ENCODE data around the gene CYRIA. TPM values are rescaled to one million over a fixed set of nuclear protein-coding genes. Genes with fewer than 3 reads are reported as not detected.

The CYRIA gene
- total and polyA plus RNA-seq, 2 donors (not counting 3 experiments of a cell fraction or from before 2014, with no cell fraction given), result 9.3 to 38.4 TPM

DNA sequence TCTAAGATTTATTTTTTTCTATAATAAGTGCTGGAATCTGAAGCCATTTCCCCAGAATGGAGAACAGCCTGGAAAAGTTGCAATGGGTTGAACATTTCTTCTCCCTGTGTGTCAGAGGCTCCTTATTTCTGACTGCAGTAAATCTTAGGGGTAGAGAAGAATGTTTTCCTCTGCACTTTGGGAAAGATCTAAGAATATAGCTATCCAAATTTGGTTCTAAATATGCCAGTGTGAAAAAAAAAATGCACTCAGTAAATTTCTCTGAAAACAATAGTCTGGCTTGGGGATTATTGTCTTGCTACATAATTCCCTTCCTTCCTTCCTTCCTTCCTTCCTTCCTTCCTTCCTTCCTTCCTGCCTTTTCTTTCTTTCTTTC is 19.7 kb upstream of the CYRIA start:
- no TSS peak for BruUV-seq (replicated peaks)
- CTCF ChIA-PET, result no interaction called here
- dilution Hi-C loops (cut with MboI; ENCODE audit: extremely low pct_ligation_motif_present, low sequenced_read_pairs), result no loop called here

DNA sequence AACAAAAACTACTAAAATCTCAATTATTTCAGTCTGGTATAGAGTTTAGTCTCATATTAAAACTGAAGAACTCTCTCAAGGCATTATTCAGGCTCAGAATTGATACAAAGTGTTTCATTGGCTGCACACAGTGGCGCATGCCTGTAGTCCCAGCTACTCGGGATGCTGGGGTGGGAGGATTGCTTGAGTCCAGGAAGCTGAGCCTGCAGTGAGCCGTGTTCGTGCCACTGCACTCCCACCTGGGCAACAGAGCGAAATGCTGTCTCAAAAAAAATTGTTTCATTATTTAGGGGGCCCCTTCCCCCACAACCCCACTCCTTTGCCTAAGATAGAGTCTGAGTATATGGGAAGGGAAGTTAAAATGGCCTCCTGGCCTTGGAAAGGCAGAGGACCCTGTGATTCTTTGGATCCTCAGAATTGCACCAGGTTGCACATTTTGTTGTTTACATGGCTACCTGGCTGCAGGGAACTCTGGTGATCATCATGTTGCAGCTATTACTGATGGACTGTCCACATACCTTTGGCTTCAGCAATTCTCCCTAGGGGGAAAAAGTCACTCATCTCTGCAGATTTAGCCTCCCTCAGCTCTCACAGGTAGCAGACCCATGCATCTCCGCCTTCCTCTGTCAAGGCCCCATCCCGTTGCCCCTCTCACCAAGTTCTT is 19.2 kb upstream of the CYRIA start:
- intact Hi-C loops (cut with micrococcal nuclease), result no loop called here
- no peak overlapping the region for H3K4me3 ChIP-seq (replicated peaks in 1 of 3; ENCODE audit: insufficient read depth in 1 of 3, low read depth in 1 of 3, low read length in 3 of 3)
- no peak overlapping the region for H3K9ac ChIP-seq (replicated peaks; ENCODE audit: extremely low read depth, insufficient read depth, low read length)
- H3K27ac ChIP-seq (ENCODE audit: insufficient read depth, low read depth, low read length), result no peak overlapping the region
- H3K79me2 ChIP-seq (ENCODE audit: control insufficient read depth, insufficient read depth, low read length), result no peaks in the 10 kb centered on the region
- H3K9me3 ChIP-seq (replicated peaks; ENCODE audit: control insufficient read depth, insufficient read depth, low read length), result no peaks in the 10 kb centered on the region
- no peaks in the 10 kb centered on the region for H3K9me1 ChIP-seq (replicated peaks; ENCODE audit: control insufficient read depth, extremely low read depth, insufficient read depth, low read length)
- no peaks in the 10 kb centered on the region for H3K36me3 ChIP-seq (ENCODE audit: control insufficient read depth in 2 of 2, extremely low read depth in 1 of 2, insufficient read depth in 2 of 2, low read length in 2 of 2)
- H3K27me3 ChIP-seq (ENCODE audit: control insufficient read depth in 2 of 2, insufficient read depth in 2 of 2, low read length in 2 of 2), result peaks cover 0 to 11% of the 10 kb centered on the region in 2 experiments
- no peak for TF ChIP-seq POLR2AphosphoS5 (IDR thresholded peaks at IDR 0.05; ENCODE audit: insufficient read depth, low read depth, low read length)
- TF ChIP-seq MYC (IDR thresholded peaks at IDR 0.05; ENCODE audit: low read depth, low read length), result no peak
- TF ChIP-seq EZH2 (IDR thresholded peaks at IDR 0.05; ENCODE audit: borderline replicate concordance, low read depth, low read length, severe bottlenecking), result no peak
- no peak for TF ChIP-seq POLR2A (IDR thresholded peaks at IDR 0.05; ENCODE audit: low read depth, low read length)
- DNase-seq (ENCODE audit: low read depth, low spot score), result no peak
- dilution Hi-C loops (cut with MboI; ENCODE audit: extremely low pct_ligation_motif_present, low sequenced_read_pairs), result no loop called here
- H4K20me1 ChIP-seq (replicated peaks; ENCODE audit: control insufficient read depth, extremely low read depth, insufficient read depth, low read length), result no peaks in the 10 kb centered on the region
- no TSS peak for BruUV-seq (replicated peaks)
- CTCF ChIA-PET, result interaction anchor here (1.2 to 2.1 kb wide), 2 partner anchors 14 to 76 kb away, joined by 3 to 4 read pairs; no protein-coding TSS in a partner anchor
- H3K4me2 ChIP-seq (ENCODE audit: insufficient read depth, low read length), result no peak overlapping the region
- no peaks in the 10 kb centered on the region for H3K4me1 ChIP-seq (ENCODE audit: control insufficient read depth, extremely low read depth, insufficient read depth, low read length)
- no peak overlapping the region for H2AFZ ChIP-seq (ENCODE audit: low read depth, low read length)
- no peak for FAIRE-seq
- POLR2A ChIA-PET, result no interaction called here

More for the DNA sequence above, 19.7 kb upstream of the CYRIA start:
- intact Hi-C loops (cut with micrococcal nuclease), result no loop called here
- Histone ChIP-seq H3K9me3 (replicated peaks; ENCODE audit: control insufficient read depth, insufficient read depth, low read length) (no peaks in the 10 kb centered on the region), H3K27me3 (ENCODE audit: control insufficient read depth in 2 of 2, insufficient read depth in 2 of 2, low read length in 2 of 2) (peaks cover 0 to 11% of the 10 kb centered on the region in 2 experiments), H3K9me1 (replicated peaks; ENCODE audit: control insufficient read depth, extremely low read depth, insufficient read depth, low read length) (no peaks in the 10 kb centered on the region), H2AFZ (ENCODE audit: low read depth, low read length) (no peak overlapping the region), H3K4me1 (ENCODE audit: control insufficient read depth, extremely low read depth, insufficient read depth, low read length) (no peaks in the 10 kb centered on the region), H3K36me3 (ENCODE audit: control insufficient read depth in 2 of 2, extremely low read depth in 1 of 2, insufficient read depth in 2 of 2, low read length in 2 of 2) (no peaks in the 10 kb centered on the region), H4K20me1 (replicated peaks; ENCODE audit: control insufficient read depth, extremely low read depth, insufficient read depth, low read length) (no peaks in the 10 kb centered on the region), H3K79me2 (ENCODE audit: control insufficient read depth, insufficient read depth, low read length) (no peaks in the 10 kb centered on the region), H3K4me2 (ENCODE audit: insufficient read depth, low read length) (no peak overlapping the region), H3K27ac (ENCODE audit: insufficient read depth, low read depth, low read length) (no peak overlapping the region), H3K4me3 (replicated peaks in 1 of 3; ENCODE audit: insufficient read depth in 1 of 3, low read depth in 1 of 3, low read length in 3 of 3) (no peak overlapping the region), H3K9ac (replicated peaks; ENCODE audit: extremely low read depth, insufficient read depth, low read length) (no peak overlapping the region)
- TF ChIP-seq FOS (IDR thresholded peaks at IDR 0.05; ENCODE audit: borderline replicate concordance, insufficient read depth, low read length) (no peak), MYC (IDR thresholded peaks at IDR 0.05; ENCODE audit: low read depth, low read length) (no peak)
- POLR2A ChIA-PET, result no interaction called here
- DNase-seq (ENCODE audit: low read depth, low spot score) (no peak), FAIRE-seq (no peak)
